C4-2B (cell line): ENCODE results near the gene MATCAP1.

Source experiments
- H3K27ac ChIP-seq: fragments of 450-650 bp; 2 replicates; pipeline ENCODE4 v1.5.1; 2017
- CTCF ChIP-seq: fragments of 450-650 bp; conservative IDR thresholded peaks from 2 replicates; pipeline ENCODE4 v1.5.1; 2017; ENCODE audit warnings: mild to moderate bottlenecking
- ZFX ChIP-seq: fragments of 450-650 bp; IDR thresholded peaks from 2 replicates; pipeline ENCODE4 v1.6.1; 2017

MATCAP1 gene

GRCh38 chr16:67150047-67150832 is 33.5 kb downstream of the MATCAP1 start:
- no peak overlapping the region for H3K27ac ChIP-seq
- TF ChIP-seq CTCF (no peak; the same call in 1 of the 2 replicates), ZFX (no peak)

GRCh38 chr16:67149276-67150046 is 34.3 kb downstream of the MATCAP1 start:
- TF ChIP-seq CTCF (no peak), ZFX (no peak)
- H3K27ac ChIP-seq: no peak overlapping the region

- no peak overlapping the region for H3K27ac ChIP-seq
- TF ChIP-seq CTCF (no peak), ZFX (no peak)
These were observed 35.0 kb downstream of the MATCAP1 start for GRCh38 chr16:67148656-67149275.

- no peak overlapping the region for H3K27ac ChIP-seq
- TF ChIP-seq ZFX: no peak
- no peak for TF ChIP-seq CTCF
These were observed 35.5 kb downstream of the MATCAP1 start for GRCh38 chr16:67148221-67148620.

- TF ChIP-seq CTCF: no peak
- no peak for TF ChIP-seq ZFX
- H3K27ac ChIP-seq: no peak overlapping the region
These were observed 36.2 kb downstream of the MATCAP1 start for GRCh38 chr16:67147437-67148140.

GRCh38 chr16:67146523-67147357 is 37.0 kb downstream of the MATCAP1 start:
- H3K27ac ChIP-seq: no peak overlapping the region
- TF ChIP-seq CTCF (no peak), ZFX (no peak)
